HG03196 (cell line): ENCODE data around the gene HES2.
"Not testable (repeated sequence)": the region's sequence is repeated elsewhere in the genome, so short reads cannot be mapped to it uniquely, and the experiment has no call there.

ENCODE experiments used
- ATAC-seq: cut with Tn5 transposase; IDR thresholded peaks from one replicate; pipeline ENCODE4 v1.9.1; 2021; ENCODE audit not compliant: unreplicated experiment

Gene HES2

DNA sequence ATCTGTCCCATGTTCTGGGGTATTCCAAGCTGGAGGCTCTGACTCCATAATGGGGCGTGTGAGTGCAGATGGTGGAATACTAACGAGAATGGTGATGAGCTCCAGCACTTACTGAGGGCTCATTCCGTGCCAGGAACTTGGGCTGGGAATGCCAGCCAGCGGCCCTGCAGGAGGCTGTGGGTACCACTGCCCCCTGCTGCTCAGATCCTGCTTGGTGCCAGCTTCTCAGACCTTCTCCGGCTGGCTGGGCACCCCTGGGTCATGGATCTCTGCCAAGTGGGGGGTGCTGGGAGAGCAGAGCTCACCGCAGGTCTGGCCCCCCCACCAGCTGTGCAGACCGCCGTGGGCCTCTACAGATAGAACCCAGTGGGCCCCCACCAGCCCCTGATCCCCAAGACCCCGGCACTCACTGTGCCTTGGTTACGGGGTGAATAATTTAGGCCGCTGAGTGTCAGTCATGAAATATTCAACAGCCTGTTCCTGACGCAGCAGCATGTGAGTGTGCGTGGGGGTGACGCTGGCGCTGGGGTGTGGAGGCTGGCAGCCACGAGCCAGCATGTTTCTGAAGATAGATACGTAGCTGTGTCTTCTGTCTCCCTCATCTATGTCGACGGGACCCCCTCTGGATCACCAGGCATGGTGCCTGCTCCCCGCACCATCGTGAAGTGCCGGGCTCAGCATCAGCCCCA lies 17.4 kb upstream of the HES2 start:
- not testable (repeated sequence) for ATAC-seq

DNA sequence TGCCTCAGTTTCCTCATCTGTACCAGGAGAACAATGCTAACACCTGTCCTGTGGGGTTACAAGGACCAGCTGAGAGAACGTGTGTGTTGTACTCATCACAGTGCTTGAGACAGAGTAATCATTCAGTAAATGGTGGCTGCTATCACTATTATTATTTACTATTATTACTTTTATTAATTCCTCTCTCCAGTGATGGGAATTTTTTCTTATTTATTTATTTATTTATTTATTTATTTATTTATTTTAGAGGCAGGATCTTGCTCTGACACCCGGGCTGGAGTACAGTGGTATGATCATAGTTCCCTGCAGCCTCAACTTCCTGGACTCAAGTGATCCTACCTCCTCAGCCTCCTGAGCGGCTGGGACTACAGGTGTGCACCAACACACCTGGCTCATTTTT lies 16.6 kb upstream of the HES2 start:
- not testable (repeated sequence) for ATAC-seq

DNA sequence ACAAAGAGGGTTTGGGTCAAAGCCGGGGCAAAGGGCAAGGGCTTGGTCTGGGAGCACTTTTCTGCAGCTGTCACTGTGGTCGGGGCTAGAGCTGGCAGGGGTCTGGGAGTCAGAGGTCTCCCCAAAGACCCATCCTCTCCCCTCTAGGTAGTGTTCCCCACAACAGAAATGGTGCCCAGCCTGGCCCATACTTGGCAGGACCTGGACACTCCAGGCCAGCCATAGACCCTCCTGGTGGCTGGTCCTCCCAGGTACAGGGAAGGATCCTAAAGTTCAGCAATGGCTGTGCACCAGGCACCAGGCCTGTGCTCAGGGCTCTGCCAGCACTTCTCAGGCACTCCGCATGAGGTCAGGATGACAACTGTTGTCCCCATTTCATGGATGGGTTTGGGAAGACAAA lies 15.8 kb upstream of the HES2 start:
- no peak for ATAC-seq

DNA sequence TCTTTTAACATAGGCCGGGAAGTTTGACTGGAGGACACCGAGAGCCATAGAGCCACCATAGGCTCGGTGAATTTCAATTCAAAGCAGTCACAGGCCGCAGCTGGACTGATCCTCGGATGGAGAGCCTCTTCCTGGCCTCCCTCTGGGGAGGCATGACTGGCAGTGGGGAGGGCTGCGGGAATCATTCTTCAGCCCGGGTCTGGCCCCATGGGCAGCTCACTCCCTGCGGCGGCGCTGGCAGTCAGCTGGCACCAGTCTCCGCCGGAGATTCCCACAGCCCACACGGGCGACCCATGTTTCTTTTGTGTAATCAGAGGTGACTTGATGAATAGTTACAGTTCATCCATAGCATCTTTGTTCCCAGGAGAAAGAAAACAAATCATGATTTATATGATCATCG lies 15.4 kb upstream of the HES2 start:
- no peak for ATAC-seq

DNA sequence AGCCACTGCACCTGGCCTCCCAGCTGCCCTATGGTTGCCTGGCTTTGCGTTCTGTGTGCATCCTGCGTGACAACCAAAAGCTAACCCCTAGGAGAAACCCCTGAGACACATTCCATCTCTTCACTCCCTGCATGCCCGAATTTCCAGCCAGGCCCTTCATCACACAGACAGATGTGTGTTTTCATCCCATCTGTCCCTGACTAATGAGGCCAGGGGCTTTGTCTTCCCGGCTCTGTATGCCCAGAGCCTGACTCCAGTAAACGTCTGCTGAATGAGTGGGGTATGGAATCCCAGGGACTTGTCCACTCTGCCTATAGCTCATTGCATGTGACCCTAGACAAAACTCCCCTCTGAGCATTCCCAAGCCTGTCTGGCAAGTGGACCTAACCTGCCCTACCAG lies 14.5 kb upstream of the HES2 start:
- ATAC-seq, result no peak

DNA sequence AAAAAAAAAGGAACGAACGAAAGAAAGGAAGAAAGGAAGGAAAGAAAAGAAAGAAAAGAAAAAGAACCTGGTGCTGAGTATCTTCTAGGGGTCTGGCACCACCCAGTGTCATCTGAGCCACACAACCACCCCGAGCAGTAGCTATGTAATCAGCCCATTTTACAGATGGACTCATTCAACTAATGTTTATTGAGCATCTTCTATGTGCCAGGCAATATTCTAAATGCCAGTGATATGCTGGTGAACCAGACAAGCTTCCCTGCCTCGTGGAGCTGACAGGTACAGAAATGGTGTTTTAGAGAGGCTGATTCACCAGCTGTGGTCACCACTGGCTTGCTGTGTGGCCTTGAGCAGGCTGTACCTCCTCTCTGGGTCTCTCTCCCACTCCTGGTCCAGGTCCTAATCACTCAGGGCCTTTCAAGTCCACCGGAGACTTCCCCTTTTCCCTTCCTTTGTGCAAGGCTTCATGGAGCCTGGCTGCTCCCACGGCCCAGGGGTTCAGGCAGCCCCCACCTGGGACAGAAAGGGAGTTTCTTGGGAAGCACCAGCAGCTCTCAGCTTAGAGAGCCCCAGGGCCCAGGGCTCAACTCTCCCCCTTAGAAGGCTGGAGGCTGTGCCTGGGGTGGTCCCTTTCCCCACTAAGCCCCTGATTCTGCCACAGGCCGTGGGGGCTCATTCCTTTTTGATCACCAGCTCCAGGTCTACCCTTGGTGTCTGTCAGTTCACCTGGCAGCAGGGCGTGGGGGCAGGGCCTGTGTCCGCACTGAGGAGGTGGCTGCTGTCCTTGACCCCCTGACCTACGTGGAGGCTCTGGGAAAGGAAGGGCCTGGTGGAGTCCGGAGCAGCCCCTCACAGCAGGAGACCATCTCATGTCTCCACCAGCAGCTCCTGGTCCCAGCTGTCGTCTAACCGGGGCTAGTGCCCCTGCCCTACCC lies 12.2 kb upstream of the HES2 start:
- not testable (repeated sequence) for ATAC-seq

DNA sequence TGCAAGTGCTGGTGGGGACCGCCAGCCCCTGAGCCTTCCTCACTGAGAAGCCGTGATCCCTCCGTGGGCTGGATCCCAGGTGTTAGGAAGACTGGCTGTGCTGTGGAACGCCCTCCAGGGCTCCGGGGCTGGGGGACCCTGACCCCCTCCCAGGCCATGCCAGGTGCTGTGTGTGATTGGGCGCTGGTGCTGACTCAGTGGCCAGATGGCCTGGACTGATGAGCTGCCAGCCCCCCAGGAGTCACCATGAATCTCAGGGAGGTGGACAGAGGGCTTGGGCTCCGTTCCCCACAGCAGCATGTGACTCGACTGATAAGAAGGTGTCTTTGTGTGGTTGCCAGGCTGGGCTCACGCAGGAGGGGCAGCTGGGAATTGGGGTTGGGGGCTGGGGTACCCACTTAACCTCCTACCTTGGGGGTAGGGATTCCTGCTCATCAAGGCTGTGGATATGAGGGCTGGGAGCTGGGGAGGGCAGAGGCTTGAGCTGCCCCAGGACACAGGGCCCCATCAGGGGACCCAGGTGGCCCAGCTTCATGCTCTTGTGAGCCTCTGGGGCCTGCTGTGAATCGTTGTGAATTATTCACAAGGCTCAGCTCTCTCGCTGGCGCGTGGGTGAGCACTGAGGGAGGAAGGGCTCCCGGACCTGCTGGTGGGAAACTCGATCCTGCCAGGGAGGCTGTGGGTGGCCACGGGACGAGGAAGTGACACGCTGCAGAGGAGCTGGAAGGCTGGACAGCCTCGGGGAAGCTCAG lies 10.1 kb upstream of the HES2 start:
- ATAC-seq, result not testable (repeated sequence)

DNA sequence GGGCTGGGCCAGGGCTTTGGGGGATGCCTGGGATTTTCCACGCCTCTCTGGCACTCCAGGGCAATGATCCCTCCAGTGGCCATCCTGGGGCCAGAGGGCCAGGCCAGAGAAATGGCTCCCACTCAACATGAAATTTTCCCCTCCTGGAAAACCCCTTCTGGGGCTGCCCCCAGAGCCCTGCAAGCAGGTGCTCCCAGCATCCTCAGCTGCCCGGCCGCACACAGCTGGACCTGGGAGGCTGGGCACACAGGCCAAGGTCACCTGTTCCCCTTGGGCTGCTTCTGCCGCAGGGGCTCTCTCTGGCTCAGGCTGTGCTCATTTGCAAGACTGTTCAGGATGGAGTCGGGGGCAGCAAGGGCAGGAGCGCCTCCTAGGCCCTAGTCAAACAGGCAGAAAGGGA lies 8.7 kb upstream of the HES2 start:
- ATAC-seq, result not testable (repeated sequence)

DNA sequence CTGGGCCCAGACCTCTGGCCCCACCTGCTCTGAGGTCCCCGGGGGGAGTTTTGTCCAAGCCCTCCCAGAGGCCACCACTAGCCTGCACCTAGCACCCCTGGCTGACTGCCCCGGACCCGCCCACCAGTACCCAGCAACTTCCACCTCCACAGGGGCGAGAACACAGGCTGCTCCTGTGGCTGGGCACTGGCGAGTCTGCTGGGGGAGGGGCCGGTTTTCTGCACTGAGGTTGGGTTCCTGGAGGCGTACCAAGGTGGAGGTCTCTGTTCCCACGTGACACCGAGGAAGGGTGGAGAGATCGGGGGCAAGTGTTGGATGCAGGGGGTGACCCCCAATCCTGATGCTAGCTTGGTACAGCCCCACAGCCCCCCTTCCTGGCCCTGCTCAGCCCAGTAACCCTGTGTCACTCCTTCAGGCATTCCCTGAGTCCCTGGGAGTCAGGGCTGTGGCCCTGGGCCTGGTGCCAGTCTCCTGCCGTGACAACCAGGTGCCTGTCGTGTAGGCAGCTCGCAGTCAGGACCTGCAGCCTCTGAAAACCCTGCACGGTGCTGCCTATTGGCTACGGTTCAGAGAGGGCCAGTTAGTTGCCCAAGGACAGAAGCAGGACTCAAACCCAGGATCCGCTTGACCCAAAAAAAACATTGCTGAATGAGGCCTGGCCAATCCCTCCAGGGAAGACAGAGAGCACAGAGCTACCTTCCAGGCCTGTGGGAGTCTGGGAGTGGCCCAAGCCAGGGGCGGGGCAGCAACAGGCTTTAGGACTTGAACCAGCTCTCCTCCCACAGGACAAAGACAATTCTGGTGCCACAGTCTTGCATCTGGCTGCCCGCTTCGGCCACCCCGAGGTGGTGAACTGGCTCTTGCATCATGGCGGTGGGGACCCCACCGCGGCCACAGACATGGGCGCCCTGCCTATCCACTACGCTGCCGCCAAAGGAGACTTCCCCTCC lies 8.0 kb upstream of the HES2 start:
- no peak for ATAC-seq

DNA sequence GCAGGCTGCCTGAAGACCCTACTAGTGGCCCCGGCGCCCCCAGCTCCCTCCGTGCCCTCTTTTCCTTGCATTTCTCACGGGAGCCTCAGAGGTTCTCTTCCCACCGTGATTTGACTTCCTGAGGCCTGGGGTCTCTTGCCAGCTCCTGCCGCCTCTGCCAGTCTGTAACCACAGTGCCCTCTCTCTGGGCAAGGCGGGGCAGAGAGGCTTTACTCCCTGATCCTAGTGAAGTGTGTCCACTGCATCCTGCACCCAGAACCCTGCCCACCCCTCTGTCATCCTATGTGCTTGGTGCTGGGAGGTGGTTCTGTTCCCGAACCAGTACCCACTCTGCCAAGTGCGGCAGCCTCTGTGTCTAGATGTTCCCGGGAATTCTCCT lies 7.2 kb upstream of the HES2 start:
- no peak for ATAC-seq

DNA sequence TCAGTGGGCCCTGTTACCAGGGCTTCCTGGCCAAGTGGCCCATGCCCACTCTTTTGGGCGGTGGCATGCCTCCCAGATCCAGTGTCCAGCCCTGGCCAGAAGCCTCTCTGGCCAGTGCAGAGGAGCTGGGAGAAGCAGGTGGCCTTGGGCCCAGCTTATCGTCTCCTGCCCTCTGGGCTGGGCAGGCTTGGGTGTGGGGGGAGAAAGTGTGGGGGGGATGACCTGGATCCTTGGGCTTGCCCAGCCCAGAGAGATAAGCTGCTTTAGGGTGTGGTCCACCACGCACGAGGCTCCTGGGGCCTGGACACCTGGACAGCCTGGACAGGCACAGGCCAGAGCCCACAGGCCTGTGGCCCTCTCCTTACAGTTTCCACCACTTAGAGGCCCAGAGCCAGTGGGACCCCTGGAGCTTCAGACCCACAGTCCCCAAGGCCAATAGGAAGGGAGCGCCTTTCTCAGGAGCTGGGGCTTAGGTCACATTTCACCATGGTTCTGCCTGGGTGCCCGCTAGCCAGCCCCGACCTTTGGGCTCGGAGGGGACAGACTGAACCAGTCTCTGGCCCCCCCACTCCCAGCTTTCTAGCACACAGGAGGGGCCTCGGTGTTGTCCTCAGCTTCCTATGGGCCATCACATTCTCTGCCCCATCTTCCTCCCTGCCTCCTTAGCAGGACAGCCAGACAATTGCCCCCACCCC lies 6.7 kb upstream of the HES2 start:
- ATAC-seq, result no peak

DNA sequence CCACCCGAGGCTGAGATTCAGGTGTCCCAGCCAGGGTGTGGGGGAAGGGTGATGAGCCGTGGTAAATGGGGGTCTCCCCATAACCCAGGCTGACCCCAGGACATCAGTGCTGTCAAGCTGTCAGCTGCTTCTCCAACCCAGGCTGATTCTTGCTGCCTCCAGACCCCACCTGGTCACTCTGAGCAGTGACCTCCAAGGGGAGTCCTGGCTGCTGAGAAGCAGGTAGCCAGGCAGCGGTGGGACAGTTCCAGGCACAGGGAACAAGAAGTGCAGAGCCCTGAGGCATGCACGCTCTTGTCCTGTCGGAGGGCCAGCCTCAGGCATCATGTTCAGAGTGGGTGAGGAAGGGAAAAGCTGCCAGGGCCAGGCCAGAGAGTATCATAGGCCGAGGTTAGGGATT lies 5.9 kb upstream of the HES2 start:
- no peak for ATAC-seq

DNA sequence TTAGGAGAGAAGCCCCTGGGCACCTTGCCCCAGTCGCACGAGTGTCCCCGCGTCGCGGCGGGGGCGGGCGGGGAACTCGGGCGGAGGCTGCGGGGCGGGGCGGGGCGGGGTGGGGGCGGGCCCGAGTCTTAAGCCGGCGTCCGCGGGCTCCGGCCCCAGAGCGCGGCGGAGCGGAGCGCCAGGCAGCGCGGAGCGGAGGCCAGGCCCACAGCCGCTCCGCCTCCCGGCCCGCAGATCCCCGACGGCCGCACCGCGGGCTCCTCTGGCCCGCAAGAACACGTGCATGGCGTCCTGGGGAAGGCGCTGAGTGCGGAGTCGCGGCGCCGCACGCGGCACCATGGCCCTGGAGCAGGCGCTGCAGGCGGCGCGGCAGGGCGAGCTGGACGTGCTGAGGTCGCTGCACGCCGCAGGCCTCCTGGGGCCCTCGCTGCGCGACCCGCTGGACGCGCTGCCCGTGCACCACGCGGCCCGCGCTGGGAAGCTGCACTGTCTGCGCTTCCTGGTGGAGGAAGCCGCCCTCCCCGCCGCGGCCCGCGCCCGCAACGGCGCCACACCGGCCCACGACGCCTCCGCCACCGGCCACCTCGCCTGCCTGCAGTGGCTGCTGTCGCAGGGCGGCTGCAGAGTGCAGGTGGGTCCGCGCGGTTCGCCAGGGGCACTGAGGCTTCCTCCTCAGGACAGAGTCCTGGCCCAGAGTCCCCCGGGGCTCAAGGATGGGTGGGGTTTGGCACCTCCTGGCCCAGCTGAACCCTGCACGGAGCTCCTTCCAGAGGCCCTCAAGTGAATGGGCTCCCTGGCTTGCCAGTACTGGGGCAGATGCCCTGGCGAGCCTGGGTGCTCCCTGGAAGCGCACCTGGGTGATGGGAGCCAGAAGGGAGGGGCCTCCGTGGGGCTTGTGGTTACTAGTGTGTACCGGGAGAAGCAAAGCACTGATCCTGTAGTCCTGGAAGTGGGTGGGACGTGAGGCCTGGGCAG lies 5.2 kb upstream of the HES2 start, which contains the start of gene ESPN:
TSS of gene ESPN (plus strand) at position 158 of the 975 bp plus-strand sequence. CDS start at position 338, 180 bp downstream.
- ATAC-seq, result no peak

DNA sequence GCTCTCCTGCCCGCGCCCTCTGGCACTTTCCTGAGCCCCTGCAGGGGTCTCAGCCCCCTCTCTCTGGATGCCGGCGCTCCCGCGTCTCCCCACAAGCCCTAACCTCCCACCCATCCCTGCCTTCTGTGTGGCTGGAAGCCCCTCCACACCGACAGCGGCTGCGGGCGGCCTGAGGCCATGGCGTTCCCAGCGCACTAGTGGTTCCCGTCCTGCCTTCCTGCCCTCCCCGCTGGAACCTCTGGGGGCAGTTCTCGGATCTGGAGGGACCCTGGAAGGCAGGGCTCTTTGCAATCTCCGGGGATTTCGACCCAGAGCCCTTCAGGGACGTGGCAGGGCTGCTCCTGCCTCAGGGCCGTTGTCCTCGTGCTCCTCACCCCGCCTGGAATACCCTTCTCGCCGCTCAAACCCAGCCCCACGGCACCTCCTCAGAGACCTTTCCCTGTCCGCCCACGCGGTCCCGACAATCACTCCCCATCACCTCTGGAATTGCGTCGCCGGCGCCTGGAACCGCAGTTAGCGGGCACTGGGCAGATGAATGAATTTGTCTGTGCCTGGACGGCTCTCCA lies 4.4 kb upstream of the HES2 start:
- ATAC-seq, result no peak

DNA sequence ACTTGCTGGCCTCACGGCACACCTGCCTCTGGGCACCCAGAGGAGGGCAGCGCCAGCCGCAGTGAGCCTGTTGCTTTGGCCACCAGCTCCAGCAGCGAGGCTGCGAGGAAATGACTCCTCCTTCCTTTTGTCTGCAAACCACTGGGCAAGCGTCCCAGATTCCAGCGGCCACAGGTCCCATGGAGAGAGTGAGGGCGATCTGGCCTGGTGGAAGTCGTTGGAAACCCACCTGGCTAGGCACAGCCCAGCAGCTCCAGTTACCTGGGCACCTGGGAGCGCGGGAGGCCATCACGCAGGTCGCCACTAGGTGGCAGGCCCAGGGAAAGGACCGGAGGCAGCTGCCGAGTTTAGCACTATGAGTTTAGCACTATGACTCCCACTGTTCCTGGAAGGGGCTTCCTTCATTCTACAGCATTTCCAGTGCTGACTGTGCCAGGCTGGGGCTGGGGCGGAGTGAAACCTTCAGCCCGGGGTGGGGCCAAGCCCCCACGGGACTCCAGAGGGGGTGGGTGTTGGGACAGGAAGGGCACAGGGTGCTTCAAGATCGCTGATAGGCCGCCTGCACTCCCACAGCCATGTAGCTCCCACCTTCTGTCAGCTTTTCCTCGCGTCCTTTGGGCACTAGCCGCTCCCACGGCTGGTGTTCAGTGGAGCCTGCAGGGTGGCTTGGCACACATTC lies 3.7 kb upstream of the HES2 start:
- ATAC-seq, result no peak

DNA sequence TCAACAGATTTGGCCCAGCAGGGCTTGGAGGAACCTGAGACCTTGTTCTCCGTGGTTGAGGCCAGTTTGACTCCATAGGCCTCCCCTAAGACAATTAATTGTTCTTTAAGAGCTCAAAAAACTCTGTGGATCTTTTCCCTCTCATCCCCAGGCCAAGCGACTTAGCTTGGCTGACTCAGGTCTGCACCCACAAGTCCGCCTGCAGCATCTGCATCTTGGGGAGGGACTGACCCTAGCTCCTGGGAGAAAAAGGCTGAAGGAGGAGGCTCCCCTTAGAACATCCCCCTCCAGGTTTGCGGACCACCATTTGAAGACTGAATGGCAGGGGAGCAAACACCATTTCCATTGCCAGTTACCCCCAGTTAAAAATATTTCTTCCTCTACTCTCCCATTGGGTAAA lies 1.5 kb upstream of the HES2 start:
- no peak for ATAC-seq

DNA sequence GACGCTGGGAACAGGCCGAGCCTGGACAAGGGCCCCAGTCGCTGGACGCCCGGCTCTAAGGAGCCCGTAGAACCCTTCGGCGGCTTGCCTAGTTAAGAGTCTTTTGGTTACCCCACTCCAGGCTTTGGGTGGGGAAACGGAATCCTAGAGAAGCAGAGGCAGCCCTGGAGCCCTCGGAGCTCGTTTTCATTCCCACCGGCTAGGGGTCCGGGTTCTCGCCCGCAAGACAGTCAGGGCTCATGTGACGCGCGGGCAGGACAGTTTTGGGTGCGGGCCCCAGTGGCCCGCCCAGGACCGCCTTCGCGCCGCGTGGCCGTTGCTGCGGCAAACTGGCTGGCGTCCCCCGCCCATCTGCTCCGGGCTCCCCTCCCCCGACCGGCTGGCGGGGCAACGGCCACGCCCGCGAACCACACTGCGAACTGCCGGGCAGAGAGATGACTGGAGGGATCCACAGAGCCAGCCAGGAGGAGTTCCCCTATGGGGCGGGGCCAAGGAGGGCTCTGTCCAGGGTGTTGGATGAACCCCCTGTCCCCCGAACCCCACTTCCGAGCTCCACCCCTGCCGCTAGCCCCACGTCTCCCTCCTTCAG lies 829 bp upstream of the HES2 start:
- ATAC-seq, result no peak
